ENCODE data around the gene ANTXR1.

DNA sequence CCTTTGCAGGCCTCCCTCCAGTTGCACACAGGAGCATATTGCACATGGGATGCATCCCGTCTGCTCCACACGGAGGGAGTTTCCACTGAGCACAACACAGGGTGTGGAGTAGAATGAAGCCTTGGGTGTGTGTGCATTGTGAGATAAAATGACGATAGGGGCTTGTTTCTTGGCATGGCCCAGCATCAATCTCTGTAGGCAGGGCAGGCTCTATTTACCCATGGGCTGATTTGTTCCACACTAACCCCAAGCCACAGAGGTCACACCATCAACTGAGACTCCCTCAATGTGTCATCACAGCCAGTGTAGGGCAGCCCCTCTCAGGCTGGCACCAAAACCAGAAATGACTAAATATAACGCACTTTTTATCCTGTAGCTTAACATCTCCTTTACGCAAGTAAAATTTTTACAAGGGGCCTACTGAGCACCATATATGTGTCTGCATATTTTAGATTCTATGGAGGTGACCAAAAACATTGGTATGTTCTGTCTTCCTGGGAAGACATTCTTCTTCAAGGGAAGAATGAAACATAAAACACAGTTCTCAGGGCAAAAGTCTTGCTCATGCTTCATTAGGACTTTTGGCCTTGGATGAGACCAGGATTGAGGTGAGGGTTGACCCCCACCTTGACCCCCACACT, 41.3 kb upstream of the ANTXR1 start:
- TF ChIP-seq EZH2 (IDR thresholded peaks at IDR 0.05) (no peak), POLR2A (IDR thresholded peaks at IDR 0.05; ENCODE audit: borderline replicate concordance, extremely low read depth, insufficient read depth, insufficient read length) (no peak), SP1 (IDR thresholded peaks at IDR 0.05; ENCODE audit: low read depth) (no peak), EGR1 (IDR thresholded peaks at IDR 0.05; ENCODE audit: low read depth) (no peak), EZH2phosphoT487 (IDR thresholded peaks at IDR 0.05; ENCODE audit: borderline replicate concordance) (no peak)
- TF ChIP-seq, protein P1, sequence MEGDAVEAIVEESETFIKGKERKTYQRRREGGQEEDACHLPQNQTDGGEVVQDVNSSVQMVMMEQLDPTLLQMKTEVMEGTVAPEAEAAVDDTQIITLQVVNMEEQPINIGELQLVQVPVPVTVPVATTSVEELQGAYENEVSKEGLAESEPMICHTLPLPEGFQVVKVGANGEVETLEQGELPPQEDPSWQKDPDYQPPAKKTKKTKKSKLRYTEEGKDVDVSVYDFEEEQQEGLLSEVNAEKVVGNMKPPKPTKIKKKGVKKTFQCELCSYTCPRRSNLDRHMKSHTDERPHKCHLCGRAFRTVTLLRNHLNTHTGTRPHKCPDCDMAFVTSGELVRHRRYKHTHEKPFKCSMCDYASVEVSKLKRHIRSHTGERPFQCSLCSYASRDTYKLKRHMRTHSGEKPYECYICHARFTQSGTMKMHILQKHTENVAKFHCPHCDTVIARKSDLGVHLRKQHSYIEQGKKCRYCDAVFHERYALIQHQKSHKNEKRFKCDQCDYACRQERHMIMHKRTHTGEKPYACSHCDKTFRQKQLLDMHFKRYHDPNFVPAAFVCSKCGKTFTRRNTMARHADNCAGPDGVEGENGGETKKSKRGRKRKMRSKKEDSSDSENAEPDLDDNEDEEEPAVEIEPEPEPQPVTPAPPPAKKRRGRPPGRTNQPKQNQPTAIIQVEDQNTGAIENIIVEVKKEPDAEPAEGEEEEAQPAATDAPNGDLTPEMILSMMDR (IDR thresholded peaks at IDR 0.05 in 2 of 3, conservative IDR thresholded peaks at IDR 0.05 in 1 of 3; ENCODE audit: borderline replicate concordance in 1 of 3, insufficient read depth in 1 of 3, low read depth in 2 of 3, low read length in 2 of 3): no peak
- TF ChIP-seq, protein P2, sequence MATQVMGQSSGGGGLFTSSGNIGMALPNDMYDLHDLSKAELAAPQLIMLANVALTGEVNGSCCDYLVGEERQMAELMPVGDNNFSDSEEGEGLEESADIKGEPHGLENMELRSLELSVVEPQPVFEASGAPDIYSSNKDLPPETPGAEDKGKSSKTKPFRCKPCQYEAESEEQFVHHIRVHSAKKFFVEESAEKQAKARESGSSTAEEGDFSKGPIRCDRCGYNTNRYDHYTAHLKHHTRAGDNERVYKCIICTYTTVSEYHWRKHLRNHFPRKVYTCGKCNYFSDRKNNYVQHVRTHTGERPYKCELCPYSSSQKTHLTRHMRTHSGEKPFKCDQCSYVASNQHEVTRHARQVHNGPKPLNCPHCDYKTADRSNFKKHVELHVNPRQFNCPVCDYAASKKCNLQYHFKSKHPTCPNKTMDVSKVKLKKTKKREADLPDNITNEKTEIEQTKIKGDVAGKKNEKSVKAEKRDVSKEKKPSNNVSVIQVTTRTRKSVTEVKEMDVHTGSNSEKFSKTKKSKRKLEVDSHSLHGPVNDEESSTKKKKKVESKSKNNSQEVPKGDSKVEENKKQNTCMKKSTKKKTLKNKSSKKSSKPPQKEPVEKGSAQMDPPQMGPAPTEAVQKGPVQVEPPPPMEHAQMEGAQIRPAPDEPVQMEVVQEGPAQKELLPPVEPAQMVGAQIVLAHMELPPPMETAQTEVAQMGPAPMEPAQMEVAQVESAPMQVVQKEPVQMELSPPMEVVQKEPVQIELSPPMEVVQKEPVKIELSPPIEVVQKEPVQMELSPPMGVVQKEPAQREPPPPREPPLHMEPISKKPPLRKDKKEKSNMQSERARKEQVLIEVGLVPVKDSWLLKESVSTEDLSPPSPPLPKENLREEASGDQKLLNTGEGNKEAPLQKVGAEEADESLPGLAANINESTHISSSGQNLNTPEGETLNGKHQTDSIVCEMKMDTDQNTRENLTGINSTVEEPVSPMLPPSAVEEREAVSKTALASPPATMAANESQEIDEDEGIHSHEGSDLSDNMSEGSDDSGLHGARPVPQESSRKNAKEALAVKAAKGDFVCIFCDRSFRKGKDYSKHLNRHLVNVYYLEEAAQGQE (IDR thresholded peaks at IDR 0.05; ENCODE audit: low read depth): no peak

All from HCT116 (cell line).